NAMALWA (cell line): ENCODE results near the gene CLEC2A.
"Not testable (repeated sequence)": the region's sequence is repeated elsewhere in the genome, so short reads cannot be mapped to it uniquely, and the experiment has no call there.

Experiments
- DNase-seq: peaks from one replicate; pipeline ENCODE4 v3.0.0-alpha.2; 2015; ENCODE audit warnings: low spot score

The CLEC2A gene

DNA sequence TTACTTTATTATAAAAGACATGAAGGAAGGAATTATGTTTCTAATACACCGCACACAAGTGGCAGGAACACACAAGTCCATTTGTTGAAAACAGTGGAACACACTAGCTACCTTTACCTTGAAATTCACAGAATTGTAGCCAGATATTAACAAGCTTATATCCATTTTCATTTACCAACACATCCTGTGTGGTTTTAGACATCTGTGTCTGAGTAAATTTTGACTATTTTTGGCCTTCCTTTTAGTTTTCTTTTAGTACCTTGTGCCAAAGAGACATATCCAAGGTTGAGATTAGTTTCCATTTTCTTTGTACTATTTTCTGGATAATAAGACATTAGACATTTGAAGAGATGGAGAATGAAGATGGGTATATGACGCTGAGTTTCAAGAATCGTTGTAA is 50.9 kb downstream of the CLEC2A start, which contains the start of gene KLRF2:
Gene KLRF2 (plus strand): TSS at position 244 of the 400 bp plus-strand sequence. CDS start 107 bp downstream, at position 351.
- no peak for DNase-seq

DNA sequence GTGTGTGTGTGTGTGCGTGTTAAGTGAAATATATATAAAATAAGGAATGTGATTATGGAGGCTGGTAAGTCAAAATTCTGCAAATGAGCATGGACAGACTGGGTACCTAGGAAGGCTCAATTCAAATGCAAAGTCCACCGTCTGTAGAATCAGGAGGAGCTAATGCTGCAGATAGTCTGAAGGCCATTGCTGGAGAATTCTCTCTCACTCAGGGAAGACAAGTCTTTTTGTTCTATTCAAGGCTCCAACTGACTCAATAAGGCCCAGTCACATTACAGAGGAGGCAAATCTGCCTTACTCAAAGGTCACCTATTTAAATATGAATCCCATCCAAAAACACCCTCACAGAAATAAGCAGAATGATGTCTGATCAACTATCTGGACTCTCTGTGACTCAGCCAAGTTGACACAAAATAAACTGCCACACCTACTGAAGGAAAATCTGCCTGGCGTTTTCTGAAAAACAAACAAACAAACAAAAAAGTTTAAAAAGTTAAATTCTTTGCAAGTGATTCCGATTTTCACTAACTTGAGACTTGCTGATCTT is 51.6 kb downstream of the CLEC2A start:
- DNase-seq = no peak

DNA sequence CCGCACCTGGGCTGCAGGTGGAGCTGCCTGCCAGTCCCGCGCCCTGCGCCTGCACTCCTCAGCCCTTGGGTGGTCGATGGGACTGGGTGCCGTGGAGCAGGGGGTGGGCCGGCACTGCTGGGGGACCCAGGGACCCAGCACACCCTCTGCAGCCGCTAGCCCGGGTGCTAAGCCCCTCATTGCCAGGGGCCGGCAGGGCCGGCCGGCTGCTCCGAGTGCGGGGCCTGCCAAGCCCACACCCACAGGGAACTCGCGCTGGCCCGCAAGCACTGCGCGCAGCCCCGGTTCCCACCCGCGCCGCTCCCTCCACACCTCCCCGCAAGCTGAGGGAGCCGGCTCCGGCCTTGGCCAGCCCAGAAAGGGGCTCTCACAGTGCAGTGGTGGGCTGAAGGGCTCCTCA is 56.0 kb downstream of the CLEC2A start:
- not testable (repeated sequence) for DNase-seq

DNA sequence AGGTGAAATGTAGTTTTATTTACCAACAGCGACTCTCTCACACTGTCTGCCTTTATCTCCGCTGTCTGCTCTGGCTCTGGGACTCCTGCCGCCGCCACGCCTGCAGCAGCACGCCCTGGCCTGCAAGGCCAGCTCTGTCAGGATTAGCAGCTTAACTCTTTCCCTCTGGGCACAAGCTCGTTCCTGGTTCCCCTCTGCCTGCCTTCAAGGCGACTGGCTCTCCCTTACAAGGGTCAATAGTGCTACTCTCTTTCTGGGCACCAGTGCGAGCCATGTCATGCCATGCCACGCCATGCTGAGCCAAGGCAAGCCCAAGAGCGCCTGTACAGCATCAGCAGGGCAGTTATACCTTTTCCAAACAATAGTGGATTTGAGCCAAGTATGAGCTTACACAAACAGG is 59.4 kb downstream of the CLEC2A start:
- DNase-seq = no peak

- DNase-seq = peak; percentile 18
Observed at GRCh38 chr12:9872162-9872561, 60.0 kb downstream of the CLEC2A start.

- DNase-seq = peak; percentile 39
Observed at GRCh38 chr12:9870286-9870866, 61.8 kb downstream of the CLEC2A start.

GRCh38 chr12:9869307-9870161 is 62.6 kb downstream of the CLEC2A start, which contains the start of gene CLEC2B:
TSS of gene CLEC2B (minus strand) at chr12:9869354.
- peak; percentile 86 for DNase-seq

DNA sequence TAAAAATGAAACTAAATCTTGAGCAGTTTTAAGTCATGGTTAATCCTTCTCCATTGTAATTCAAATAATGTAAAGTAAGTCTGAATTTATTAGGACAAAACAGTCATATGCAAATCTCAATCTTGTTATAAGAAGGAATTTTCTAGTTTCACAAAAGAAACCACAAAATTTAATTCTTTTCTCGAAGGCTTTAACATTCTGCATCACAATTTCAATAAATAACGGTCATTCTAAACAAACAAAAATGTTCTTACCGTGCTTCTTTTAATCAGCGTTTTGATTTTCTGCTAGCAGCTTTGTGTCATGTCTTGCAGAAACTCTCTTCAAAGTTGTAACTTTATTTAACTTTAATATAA is 63.2 kb downstream of the CLEC2A start:
- no peak for DNase-seq

GRCh38 chr12:9868311-9868801 is 63.8 kb downstream of the CLEC2A start:
- peak; percentile 69 for DNase-seq

DNA sequence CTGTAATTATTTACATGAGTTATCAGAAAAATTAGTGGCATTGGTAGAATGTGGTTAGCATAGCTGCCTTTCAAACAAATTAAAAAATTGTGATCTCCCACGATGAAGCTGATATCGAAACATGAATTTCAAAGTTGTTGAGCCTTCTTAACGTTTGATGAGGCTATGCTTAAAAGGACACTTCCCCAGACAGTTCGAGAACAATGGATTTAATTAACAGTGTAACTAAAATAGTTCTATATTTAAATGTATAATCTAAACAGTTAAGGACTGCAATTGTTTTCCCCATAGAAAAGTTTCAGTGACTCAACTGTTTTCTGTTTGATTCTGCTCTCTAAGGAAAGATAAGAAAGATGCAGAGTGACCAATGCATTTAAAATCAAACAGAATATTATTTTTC is 64.6 kb downstream of the CLEC2A start:
- peak; percentile 54 for DNase-seq

DNA sequence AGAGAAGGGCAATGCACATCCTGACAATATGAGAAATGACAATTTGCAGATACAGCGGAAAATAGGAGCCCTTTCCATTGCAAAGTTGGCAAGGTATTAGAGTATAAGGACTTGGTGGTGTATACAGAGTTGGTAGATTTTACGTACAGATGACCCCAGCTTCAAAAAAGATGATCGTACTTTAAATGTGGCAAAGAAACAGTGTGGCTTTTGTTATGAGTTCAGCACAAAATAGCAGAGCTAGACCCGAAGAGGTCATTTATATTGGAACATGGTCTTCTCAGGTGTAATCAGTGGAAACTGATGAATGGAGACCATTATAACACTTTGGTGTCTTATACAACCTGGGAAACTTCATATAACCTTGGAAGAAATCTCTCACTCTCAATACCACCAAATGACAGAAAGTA is 65.3 kb downstream of the CLEC2A start:
- no peak for DNase-seq

GRCh38 chr12:9864913-9865675 is 67.1 kb downstream of the CLEC2A start:
- DNase-seq = peak; percentile 55
